Thoracic aorta (tissue), 2 donors: ENCODE results near the gene CDC16. TPM values are rescaled to one million over a fixed set of nuclear protein-coding genes. Genes with fewer than 3 reads are reported as not detected.
"Not testable (repeated sequence)": the region's sequence is repeated elsewhere in the genome, so short reads cannot be mapped to it uniquely, and the experiment has no call there.

Experiments used
- ATAC-seq: fragments of 150-250 bp; one replicate; pipeline ENCODE4 v1.8.0; 2017; ENCODE audit warnings: low read depth; ENCODE audit not compliant: insufficient number of reproducible peaks, low FRiP score
- DNase-seq: peaks from one replicate; pipeline ENCODE4 v3.0.0-alpha.2; 2020; ENCODE audit warnings: low spot score
- H3K27ac ChIP-seq, 2 donors: fragments of 200-600 bp; sonication (generic); 1 replicate in 1 of 2; 2 replicates in 1 of 2; pipeline ENCODE4 v1.5.1; 2016; ENCODE audit warnings: mild to moderate bottlenecking in 2 of 2, moderate library complexity in 2 of 2
- H3K27me3 ChIP-seq: fragments of 200-600 bp; sonication (generic); replicated peaks from 2 replicates; pipeline ENCODE4 v1.6.0; 2016; ENCODE audit warnings: mild to moderate bottlenecking; ENCODE audit not compliant: insufficient read depth
- H3K36me3 ChIP-seq: fragments of 200-600 bp; sonication (generic); one replicate; pipeline ENCODE4 v1.5.1; 2016
- H3K4me1 ChIP-seq, 2 donors: fragments of 200-600 bp; sonication (generic); 1 replicate in 1 of 2; 2 replicates in 1 of 2; pipeline versions ENCODE4 v1.5.1 to v1.6.0; 2016; ENCODE audit warnings: low read depth in 2 of 2, mild to moderate bottlenecking in 1 of 2; ENCODE audit not compliant: control insufficient read depth in 1 of 2
- H3K4me3 ChIP-seq: fragments of 200-600 bp; sonication (generic); 2 replicates; pipeline ENCODE4 v1.5.1; 2016; ENCODE audit warnings: mild to moderate bottlenecking
- H3K9me3 ChIP-seq: fragments of 200-600 bp; sonication (generic); 2 replicates; pipeline ENCODE4 v1.5.1; 2016
- total RNA-seq, 2 donors: library from RNA; depleted of rRNA; stranded (reverse); fragments of >200 nt; gene quantifications; one replicate each; pipeline versions ENCODE4 v1.1.0 to v1.2.3, GENCODE V29; 2016
- TF ChIP-seq, protein P1 (sequence below): fragments of 200-600 bp; sonication (generic); IDR thresholded peaks from one replicate; pipeline ENCODE4 v1.5.1; 2019; ENCODE audit warnings: antibody characterized with exemption

CDC16 gene
- total RNA-seq, 2 donors from 2014 or later = 45.4 to 73.3 TPM

DNA sequence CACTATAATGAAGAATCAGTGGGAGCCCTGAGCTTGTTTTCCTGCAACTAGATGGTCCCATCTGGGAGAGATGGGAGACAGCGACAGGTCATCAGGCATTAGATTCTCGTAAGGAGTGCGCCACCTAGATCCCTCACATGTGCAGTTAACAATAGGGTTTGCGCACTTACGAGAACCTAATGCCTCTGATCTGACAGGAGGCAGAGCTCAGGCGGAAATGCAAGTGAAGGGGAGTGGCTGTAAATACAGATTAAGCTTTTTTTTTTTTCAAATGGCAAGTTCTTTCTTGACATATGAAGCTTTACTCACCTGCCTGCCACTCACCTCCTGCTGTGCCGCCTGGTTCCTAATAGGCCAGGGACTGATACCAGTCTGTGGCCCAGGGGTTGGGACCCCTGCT is 14.4 kb downstream of the CDC16 start:
- Histone ChIP-seq H3K9me3 (no peaks in the 10 kb centered on the region), H3K36me3 (peaks cover 61% of the 10 kb centered on the region), H3K27me3 (no peaks in the 10 kb centered on the region), H3K4me3 (no peak overlapping the region), H3K27ac (no peak overlapping the region), H3K4me1 (no peaks in the 10 kb centered on the region)
- ATAC-seq (no peak), DNase-seq (no peak)
- TF ChIP-seq, protein P1, sequence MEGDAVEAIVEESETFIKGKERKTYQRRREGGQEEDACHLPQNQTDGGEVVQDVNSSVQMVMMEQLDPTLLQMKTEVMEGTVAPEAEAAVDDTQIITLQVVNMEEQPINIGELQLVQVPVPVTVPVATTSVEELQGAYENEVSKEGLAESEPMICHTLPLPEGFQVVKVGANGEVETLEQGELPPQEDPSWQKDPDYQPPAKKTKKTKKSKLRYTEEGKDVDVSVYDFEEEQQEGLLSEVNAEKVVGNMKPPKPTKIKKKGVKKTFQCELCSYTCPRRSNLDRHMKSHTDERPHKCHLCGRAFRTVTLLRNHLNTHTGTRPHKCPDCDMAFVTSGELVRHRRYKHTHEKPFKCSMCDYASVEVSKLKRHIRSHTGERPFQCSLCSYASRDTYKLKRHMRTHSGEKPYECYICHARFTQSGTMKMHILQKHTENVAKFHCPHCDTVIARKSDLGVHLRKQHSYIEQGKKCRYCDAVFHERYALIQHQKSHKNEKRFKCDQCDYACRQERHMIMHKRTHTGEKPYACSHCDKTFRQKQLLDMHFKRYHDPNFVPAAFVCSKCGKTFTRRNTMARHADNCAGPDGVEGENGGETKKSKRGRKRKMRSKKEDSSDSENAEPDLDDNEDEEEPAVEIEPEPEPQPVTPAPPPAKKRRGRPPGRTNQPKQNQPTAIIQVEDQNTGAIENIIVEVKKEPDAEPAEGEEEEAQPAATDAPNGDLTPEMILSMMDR = no peak

DNA sequence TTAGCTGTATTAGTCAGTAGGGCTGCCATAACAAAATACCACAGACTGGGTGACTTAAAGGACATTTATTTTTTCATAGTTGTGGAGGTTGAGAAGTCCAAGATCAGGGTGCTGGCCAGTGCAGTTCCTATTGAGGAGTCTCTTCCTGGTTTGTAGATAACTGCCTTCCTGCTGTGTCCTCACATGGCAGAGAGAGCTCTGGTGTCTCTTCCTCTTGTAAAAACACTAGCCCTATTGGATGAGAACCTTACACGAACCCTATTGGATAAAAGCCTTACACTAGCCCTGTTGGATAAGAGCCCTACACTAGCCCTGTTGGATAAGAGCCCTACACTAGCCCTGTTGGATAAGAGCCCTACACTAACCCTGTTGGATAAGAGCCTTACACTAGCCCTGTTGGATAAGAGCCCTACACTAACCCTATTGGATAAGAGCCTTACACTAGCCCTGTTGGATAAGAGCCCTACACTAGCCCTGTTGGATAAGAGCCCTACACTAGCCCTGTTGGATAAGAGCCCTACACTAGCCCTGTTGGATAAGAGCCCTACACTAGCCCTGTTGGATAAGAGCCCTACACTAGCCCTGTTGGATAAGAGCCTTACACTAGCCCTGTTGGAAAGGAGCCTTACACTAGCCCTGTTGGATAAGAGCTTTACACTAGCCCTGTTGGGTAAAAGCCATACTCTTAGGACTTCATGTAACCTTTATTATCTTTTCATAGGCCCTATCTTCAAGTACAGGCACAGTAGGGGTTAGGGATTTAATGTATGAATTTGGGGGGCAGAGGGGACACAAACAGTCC is 17.1 kb downstream of the CDC16 start:
- H3K9me3 ChIP-seq, H3K27ac ChIP-seq, H3K27me3 ChIP-seq, DNase-seq, H3K4me1 ChIP-seq, ATAC-seq, H3K4me3 ChIP-seq: not testable (repeated sequence)
- peaks cover 48% of the 10 kb centered on the region for H3K36me3 ChIP-seq

DNA sequence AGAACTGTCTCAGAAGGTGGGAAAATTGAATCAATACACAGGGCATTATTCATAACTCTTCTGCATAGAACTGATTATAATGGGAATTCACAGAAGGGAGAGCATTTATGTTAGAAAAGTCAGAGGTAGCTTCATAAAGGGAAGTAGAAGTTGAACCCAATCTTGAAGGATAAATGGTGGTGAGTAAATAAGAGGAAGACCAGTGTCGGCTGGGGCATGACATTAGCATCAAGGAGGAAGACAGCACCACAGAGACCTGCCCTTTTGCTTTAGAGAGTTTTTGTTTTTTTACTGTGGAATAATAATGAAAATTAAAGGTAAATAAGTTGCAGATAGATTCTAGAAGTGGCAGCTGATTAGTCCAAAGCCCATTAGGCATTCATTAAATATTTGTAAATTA is 21.9 kb downstream of the CDC16 start:
- no peak for ATAC-seq
- Histone ChIP-seq H3K27me3 (no peaks in the 10 kb centered on the region), H3K4me3 (no peak overlapping the region), H3K4me1 (no peaks in the 10 kb centered on the region), H3K27ac (no peak overlapping the region), H3K9me3 (no peaks in the 10 kb centered on the region), H3K36me3 (peaks cover 44% of the 10 kb centered on the region)
- TF ChIP-seq, protein P1 = no peak
- no peak for DNase-seq

DNA sequence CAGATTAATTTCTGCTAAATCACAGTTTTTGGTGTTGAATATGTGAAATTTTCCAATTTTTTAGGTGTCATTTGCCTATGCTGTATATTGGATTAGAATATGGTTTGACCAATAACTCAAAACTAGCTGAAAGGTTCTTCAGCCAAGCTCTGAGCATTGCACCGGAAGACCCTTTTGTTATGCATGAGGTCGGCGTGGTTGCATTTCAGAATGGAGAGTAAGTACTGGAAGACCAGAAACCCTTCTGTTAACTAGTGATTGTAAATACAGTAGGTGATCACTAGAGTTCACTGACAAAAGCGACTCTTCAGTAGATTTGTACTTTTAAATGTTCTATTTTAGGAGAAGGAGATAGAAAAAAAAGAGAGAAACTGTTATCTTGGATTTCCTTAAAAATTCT is 22.3 kb downstream of the CDC16 start:
- Histone ChIP-seq H3K4me1 (no peaks in the 10 kb centered on the region), H3K4me3 (no peak overlapping the region), H3K27ac (no peak overlapping the region), H3K27me3 (no peaks in the 10 kb centered on the region), H3K36me3 (peaks cover 42% of the 10 kb centered on the region), H3K9me3 (no peaks in the 10 kb centered on the region)
- ATAC-seq (no peak), DNase-seq (no peak)
- TF ChIP-seq, protein P1 = no peak

DNA sequence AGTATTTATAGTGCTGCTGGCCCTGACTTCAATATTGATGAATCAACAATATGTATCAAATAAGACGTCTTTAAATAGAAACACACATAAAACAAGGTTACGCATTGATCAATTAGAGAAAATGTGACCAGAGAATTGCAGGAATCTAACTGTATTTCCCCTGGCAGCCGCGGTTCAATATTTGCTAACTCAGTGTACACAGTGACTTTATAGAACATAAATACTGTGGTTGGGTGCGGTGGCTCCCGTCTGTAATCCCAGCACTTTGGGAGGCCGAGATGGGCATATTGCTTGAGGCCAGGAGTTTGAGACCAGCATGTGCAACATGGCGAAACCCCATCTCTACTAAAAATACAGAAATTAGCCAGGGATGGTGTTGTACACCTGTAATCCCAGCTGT is 23.9 kb downstream of the CDC16 start:
- Histone ChIP-seq H3K4me3 (no peak overlapping the region), H3K4me1 (no peaks in the 10 kb centered on the region), H3K27ac (no peak overlapping the region), H3K9me3 (no peaks in the 10 kb centered on the region), H3K36me3 (peaks cover 50% of the 10 kb centered on the region), H3K27me3 (no peaks in the 10 kb centered on the region)
- DNase-seq (no peak), ATAC-seq (no peak)
- TF ChIP-seq, protein P1 = no peak

DNA sequence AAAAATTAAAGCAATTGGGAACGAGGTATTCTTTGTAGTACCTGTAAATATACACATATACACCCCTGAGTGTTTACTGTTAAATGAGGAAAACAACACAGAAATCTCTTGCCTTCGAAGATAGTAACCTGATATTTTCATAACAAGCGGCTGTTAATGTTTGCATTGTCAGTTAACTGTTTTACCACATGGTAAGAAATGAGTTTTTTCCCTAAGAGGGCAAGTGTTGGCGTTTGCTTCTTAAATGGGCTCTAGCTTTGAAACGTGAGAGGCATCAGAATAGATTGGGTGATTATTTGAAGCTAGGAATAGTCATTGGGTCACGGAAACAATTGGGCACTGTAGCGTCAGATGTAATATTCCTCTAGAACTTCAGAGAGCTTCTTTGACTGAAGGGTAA is 24.7 kb downstream of the CDC16 start:
- Histone ChIP-seq H3K9me3 (no peaks in the 10 kb centered on the region), H3K4me1 (no peaks in the 10 kb centered on the region), H3K27ac (no peak overlapping the region), H3K4me3 (no peak overlapping the region), H3K27me3 (no peaks in the 10 kb centered on the region), H3K36me3 (peaks cover 55% of the 10 kb centered on the region)
- ATAC-seq (no peak), DNase-seq (no peak)
- TF ChIP-seq, protein P1 = no peak
